Esophagus mucosa (tissue), 1 donor: Measurements from ENCODE around the gene CCR5. TPM values are rescaled to one million over a fixed set of nuclear protein-coding genes. Genes with fewer than 3 reads are reported as not detected.

ENCODE experiments used
- ATAC-seq: fragments of 200-7000 bp; cut with Tn5 transposase; one replicate; pipeline ENCODE4 v1.9.1; 2020
- total RNA-seq: library from RNA; stranded (reverse); gene quantifications from one replicate; pipeline ENCODE4 v1.2.4, GENCODE V29; 2023
- donor health status: DM: yes; HTN: yes; CAD: no.

The CCR5 gene
- total RNA-seq, 1 donor from 2014 or later: 0.28 TPM

DNA sequence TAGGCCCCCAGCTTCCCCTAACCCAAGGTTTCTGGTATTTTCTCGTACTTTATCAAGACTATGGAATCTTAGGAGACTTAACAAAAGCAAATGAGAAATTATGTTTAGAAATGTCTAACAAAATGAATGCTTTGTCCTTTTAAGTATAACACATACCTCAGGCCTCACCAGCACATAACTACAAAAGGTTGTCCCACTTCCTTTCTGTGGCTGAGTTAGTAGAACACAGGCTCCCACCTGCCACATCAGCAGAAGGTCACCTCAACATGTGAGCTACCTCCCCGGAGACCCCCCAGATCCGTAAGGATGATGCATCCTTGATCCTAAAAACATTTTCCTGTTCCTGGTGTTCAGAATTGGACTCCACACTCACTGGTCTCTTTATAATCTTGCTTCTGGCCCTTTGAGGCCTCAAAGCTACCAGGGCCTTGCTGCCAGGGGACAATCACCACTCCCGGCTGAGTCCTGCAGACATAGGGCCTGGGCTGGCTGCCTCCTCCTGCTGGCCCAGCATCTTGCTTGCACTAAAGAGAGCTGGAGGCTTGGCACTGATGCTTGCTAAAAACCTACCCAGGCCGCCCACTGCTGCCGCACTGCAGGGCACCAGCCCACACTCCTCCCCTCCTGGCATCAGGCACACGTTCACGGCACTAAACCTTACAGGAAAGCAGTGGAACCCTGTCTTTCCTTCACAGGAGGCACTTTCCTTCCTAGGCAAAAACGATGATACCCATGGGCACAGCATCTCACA, 39.2 kb downstream of the CCR5 start:
- no peak for ATAC-seq

GRCh38 chr3:46410669-46411068, 39.9 kb downstream of the CCR5 start:
- ATAC-seq: no peak

DNA sequence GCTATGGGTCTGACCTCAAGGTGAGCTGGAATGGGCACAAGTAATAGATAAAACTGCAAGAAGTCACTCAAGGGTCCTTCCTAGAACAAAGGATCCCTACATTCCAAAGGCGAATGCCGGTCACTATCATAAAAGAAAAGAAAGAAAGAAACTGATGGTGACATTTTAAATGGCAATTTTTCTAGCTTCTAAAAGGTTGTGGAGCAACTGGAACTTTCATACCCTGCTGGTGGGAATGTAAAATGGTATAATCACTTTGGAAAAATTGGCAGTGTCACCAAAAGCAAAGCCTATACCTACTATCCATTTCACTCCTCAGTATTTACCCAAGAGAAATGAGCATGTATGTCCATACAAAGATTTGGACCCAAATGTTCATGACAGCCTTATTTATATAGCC, 40.5 kb downstream of the CCR5 start:
- no peak for ATAC-seq

DNA sequence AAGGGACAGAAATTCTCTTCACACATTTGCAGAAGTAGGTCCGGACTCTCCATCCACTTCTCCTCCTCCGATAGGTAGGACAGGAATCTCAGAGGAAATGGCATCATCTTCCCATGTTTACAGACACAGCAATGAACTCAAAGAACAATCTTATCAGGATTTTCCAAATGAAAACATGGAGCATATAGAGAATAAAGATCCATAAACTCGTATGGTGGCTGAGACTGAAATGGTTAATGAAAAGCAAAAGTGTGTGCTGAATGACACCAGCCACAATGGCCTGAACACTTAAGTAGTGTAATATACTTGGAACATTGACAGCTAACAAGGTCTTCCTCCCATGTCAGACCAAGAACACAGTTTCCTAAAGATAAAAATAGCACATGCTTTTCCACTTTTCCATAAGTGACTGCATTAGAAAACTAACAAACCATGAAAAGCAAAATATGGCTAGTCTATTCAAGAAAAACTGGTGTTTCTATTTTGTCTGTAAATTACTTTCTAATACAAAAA, 42.1 kb downstream of the CCR5 start:
- no peak for ATAC-seq

- ATAC-seq: no peak
These were observed 43.2 kb downstream of the CCR5 start for GRCh38 chr3:46413951-46414350.

GRCh38 chr3:46414739-46415138, 44.0 kb downstream of the CCR5 start:
- no peak for ATAC-seq

DNA sequence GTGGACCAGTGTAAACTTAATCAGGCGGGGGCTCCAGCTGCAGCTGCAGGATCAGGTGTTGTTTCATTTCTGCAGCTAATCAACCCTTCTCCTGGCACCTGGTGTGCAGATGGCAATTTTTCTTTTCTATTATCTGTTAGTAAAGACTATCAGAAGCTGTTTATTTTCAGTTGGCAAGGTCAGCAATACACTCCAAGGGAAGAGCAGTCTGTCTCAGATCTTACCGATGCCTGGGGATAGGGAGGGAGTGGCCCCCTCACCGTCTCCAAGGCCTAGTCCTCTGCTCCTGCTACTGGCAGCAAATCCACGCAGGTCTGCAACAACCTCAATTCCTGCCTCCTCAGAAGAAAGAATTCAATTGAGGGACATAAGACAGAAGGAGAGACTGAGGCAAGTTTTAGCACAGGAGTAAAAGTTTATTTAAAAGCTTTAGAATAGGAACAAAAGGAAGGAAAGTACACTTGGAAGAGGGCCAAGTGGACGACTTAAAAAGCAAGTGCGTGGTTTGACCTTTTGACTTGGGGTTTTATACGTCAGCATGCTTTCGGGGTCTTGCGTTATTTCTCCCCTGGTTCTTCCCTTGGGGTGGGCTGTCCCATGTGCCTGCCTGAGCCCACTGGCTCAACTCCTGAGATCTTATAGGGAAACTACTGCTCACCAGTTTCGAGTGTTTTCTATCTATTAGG, 45.5 kb downstream of the CCR5 start:
- no peak for ATAC-seq

- no peak for ATAC-seq
These were observed 46.2 kb downstream of the CCR5 start for GRCh38 chr3:46416811-46417510.

- peak; percentile 37 for ATAC-seq
These were observed 47.3 kb downstream of the CCR5 start for GRCh38 chr3:46417841-46418611.

DNA sequence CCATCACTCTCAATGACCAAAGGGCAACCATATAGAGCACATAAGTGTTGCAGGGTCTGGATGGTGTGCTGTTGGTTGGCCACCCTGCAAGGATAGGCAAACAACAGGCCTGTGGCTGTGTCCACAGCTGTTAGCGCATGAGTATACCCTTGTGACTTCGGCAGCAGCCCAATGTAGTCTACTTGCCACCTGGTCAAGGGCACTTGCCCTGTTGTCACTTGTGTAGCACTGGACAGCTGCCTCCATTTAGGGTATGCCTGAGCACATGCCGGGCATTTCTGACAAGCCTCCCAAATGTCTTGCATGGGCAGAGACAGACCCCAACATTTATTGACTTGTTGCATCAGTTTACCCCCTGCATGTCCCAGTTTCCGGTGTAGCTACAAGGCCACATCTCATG, 49.1 kb downstream of the CCR5 start:
- ATAC-seq: no peak

GRCh38 chr3:46420931-46421330, 50.2 kb downstream of the CCR5 start:
- no peak for ATAC-seq

DNA sequence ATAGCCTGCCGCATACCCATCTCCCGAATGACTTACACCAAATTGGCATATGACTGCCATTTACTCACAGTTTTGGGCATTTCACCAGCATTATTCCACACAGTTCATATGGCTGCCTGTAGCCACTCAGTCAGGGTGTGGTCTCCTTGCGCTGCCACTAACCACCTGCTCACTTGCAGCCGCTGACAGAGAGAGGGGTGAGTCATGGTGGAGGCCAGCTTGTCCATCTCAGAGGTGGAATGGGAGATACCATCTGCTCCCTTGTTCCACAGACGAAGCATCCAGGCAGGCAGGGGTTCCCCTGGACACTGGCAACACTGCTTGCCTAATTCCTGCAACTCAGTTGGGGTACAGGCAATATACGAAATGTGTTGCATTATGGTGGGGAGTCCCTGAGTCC, 51.9 kb downstream of the CCR5 start:
- peak; percentile 94 for ATAC-seq

DNA sequence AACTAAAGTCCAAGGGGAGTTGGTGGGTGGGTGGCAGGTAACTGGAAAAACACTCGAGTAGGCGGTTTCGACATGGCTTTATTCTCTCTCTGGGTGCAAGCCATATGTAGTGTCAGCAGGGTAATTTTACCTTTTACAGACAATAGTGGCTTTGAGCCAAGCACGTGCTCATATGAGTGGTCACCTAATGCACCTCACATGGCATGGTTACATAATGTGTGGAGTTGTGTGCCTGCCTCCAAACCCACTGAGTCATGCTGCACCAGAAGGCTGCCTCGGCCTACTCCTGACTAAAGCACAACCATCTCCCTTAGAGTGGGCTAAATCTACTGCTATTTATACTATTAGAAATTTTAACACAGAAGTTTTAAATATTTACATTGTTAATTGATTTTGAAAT, 52.8 kb downstream of the CCR5 start:
- peak; percentile 67 for ATAC-seq

Other genes with a start within 250 kb of the CCR5 start
- 0.52 TPM for gene CCR1, start 162.6 kb upstream of the CCR5 start, total RNA-seq
- not detected for gene CCR3, start 128.5 kb upstream of the CCR5 start, total RNA-seq
- 0.48 TPM for gene CCR2, start 16.8 kb upstream of the CCR5 start, total RNA-seq
- 0.24 TPM for gene CCRL2, start 36.3 kb downstream of the CCR5 start, total RNA-seq
- 108 TPM for gene LTF, start 94.0 kb downstream of the CCR5 start, total RNA-seq
- gene RTP3, start 127.0 kb downstream of the CCR5 start, total RNA-seq: not detected
- gene LRRC2, start 195.4 kb downstream of the CCR5 start, total RNA-seq: 0.28 TPM
- not detected for gene FAM240A, start 241.6 kb downstream of the CCR5 start, total RNA-seq